Inflammatory macrophage treated with lipopolysaccharide for 1 hour (primary cell): ENCODE measurements around the gene TMEM214.

ENCODE experiments used
- DNase-seq, 2 donors: peaks; one replicate each; pipeline ENCODE4 v3.0.0-alpha.2; 2020 to 2022

The TMEM214 gene, protein sequence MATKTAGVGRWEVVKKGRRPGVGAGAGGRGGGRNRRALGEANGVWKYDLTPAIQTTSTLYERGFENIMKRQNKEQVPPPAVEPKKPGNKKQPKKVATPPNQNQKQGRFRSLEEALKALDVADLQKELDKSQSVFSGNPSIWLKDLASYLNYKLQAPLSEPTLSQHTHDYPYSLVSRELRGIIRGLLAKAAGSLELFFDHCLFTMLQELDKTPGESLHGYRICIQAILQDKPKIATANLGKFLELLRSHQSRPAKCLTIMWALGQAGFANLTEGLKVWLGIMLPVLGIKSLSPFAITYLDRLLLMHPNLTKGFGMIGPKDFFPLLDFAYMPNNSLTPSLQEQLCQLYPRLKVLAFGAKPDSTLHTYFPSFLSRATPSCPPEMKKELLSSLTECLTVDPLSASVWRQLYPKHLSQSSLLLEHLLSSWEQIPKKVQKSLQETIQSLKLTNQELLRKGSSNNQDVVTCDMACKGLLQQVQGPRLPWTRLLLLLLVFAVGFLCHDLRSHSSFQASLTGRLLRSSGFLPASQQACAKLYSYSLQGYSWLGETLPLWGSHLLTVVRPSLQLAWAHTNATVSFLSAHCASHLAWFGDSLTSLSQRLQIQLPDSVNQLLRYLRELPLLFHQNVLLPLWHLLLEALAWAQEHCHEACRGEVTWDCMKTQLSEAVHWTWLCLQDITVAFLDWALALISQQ

DNA sequence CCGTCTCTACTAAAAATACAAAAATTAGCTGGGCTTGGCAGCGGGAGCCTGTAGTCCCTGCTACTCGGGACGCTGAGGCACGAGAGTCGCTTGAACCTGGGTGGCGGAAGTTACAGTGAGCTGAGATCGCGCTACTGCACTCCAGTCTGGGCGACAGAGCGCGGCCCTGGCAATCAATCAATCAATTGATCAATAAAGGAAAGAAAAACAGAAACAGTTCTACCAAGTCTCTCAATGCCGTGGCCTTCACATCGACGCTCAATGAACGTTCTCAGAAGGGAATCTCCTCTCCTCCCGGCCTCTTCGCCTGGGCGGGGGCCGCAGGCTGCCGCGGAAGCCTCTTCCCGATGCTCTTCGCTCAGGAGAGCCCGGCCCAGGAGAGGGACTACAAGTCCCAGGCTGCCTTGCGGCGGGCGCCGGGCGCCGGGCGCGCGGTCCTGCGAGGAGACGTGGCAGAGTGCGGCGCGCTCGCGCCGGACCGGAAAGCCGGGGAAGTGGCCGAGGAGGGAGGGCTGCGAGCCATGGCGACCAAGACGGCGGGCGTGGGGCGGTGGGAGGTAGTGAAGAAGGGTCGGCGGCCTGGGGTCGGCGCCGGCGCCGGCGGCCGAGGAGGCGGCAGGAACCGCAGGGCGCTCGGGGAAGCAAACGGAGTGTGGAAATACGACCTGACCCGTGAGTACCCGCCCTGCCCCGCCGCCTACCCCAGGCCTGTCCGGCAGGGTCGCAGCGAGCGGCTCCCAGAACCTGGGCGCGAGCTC is at the start of gene TMEM214:
Gene TMEM214, plus strand, starts transcription at position 471 of the 758 bp plus-strand sequence. Its CDS starts 51 bp downstream, at position 522.
- peak; percentile 81 to 90 for DNase-seq

DNA sequence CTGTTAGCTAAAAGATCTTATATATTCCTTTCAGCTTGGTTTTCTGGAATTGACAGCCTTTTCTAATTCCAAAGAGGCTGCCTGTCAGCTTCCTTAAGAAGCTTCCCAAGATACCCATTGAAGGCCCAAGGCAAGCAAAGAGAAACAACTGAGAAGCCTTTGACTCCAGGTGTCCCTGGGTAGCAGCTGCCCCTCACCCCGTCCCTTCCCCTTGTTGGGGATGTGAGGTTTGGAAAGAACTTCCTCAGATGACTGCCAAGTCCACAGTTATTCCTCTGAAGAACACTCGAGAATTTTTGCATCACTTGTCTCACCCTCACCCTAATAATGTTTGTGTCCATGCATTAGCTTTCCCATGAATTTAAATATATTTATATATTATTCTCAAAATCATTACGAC is 49.0 kb upstream of the TMEM214 start:
- DNase-seq: no peak

DNA sequence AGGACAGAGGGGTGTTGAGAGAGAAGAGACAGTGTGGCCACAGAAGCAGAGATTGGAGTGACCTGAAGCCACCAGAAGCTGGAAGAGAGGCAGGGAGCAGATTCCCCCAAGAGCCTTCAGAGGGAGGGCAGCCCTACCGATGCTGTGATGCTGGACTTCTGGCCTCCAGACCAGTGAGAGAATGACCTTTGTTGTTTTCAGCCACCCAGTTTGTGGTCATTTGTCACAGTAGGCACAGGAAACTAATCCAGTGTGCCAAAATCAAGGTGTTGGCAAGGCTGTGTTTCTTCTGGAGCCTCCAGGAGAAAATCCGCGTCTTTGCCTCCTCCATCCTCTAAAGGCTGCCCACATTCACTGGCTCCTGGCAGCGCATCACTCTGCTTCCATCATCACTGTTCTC is 47.0 kb upstream of the TMEM214 start:
- no peak for DNase-seq

DNA sequence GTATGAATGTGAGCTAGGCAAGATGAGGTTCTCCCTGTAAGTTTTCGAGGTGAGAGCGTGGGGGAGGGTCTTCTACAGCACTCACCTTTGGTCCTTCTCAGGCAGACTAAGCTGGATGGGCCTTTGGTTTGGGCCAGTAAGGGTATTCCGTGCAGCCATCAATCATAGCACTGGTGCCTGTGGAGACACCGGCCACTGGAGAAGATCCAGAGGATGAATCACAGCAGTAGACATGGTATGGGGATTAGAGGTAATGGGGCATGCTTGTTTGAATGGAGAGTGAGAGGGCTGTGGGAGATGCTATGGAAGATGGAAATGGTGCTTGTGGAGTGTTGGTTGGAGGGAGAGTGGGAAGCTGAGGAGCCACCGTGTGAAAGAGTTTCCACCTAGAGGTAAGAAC is 46.2 kb upstream of the TMEM214 start:
- DNase-seq: no peak

DNA sequence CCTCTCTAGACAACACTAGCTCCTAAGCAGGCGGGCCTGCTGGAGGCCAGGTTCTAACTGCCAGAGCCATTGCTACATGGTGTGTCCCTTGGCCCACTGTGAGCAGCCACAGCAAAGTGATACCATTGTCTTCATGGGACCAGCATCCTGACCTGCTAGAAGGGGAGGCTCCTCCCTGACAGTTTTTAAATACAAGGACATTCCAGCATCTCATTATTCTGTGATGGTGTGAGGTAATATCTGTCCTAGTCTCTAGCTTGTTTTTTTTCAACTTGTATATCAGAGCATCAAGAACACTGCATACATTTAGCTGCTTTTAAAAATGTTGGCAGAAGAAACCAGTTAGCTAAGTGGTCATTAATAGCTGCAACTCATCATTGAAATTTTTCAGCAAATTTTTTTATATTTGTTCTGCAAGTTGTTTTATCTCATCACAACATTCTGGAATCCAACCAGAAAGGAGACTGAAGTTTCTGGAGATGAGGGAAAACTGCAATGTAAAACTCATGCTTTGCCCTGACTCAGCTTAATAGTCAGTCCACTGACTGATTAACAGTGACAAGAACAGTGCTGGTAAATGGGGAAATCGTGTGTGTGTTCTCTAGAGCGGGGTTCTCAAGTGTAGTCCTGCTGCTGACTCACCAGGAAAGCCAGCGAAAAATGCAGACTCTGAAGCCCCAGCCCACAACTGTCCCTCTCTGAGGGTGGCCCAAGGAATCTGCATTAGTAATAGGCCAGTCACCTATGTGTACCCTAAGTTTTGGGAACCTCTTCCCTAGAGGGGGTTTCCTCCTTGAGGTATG is 44.5 kb upstream of the TMEM214 start:
- DNase-seq: no peak

DNA sequence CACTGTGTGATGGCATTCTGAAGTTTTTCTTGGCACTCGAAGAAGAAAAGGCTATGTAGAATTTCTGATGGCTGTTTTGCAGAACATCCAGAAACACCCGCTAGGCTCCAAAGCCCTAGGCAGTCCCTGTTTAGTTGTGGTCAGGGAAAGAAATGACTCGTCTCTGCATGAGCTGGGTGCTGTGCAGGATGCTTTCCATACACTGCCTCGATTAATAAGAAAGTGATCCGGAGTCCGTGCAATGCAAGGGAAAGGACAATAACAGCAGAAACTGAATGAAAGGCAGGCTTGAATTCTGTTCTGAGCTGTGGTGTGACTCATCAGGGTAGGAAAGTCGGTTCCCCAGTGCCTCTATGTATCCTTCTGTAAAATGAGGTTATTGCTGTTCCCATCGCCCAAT is 43.6 kb upstream of the TMEM214 start:
- no peak for DNase-seq

DNA sequence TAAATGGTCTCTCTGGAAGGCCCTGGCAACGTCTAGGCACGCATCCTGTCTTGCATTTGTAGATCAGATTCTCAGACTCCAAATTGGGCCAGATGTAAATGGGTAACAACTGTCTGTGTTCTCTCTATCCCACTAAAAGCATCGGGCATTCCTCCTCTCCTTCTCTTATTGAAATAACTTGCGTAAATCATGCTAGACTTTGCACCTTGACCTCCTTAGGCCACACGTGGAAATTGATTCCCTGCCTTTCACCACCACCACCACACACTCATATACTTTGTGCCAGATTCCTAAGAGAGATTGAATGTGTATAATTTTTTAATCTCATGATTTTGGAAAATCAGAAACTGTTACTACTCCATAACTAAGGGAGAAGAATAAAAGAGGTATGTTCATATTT is 41.0 kb upstream of the TMEM214 start:
- DNase-seq: no peak

DNA sequence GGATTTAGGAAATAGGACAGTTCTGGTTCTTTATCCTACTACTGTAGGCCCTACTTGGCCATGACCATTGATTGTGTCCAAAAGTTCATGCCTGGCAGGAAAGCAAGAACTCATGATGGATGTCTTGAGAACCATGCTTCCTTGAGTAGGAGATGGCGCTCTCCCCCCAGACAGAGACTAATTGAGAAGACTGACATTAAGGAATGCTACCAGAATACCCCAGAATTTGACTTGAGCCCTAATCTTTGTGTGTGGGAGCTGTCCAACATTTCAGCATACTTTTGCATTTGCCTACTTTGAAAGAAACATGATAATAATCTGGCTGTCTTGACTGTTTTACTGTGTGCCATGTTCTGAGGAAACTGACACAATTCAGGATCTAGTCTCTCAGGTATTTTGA is 39.0 kb upstream of the TMEM214 start:
- no peak for DNase-seq

DNA sequence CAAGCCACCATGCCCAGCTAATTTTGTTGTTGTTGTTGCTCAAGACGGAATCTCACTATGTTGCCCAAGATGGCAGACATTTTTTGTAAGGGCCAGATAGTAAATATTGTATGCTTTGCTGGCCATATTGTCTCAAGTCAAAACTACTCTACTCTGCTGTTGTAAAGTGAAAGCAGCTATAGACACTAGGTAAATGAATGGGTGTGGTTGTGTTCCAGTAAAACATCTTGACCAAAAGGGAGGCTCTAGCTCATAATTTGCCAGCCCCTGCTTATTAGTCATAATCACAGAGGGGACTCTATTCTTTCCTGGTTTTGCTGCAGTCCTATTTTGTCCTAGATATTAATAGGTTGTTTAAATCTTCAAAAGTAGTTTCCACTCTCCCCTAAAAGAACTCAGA is 37.8 kb upstream of the TMEM214 start:
- no peak for DNase-seq

DNA sequence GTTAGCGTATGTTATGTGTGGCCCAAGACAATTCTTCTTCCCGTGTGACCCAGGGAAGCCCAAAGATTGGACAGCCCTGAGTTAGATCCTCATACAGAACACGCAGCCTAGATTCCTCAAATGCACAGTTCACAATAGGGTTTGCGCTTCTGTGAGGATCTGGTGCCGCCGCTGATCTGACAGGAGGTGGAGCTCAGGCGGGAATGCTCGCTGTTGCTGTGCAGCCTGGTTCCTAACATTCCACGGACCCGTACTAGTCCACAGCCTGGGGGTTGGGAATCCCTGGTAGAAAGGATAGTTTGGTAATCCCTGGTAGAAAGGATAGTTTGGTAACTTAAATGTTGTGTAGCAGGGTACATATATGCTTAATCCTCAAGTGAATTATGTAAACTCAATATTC is 35.4 kb upstream of the TMEM214 start:
- DNase-seq: no peak

DNA sequence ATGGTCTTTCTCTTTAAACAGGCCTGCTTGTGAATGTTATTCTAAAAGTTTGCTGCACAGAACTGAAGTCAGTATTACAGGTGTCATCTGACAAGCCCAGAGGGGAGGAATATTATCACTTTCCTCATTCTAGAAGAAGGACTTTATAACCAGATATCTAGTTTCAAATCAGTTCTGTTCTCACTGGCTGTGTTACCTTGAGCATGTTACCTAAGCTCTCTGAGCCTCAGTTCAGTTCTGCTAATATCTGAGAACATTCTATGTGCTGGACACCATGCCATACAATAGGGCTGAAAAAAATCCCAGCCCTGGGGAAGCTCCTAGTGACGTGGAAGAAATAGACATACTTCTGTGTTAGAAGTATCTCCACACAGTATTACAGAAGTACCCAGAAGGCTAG is 34.4 kb upstream of the TMEM214 start:
- no peak for DNase-seq

DNA sequence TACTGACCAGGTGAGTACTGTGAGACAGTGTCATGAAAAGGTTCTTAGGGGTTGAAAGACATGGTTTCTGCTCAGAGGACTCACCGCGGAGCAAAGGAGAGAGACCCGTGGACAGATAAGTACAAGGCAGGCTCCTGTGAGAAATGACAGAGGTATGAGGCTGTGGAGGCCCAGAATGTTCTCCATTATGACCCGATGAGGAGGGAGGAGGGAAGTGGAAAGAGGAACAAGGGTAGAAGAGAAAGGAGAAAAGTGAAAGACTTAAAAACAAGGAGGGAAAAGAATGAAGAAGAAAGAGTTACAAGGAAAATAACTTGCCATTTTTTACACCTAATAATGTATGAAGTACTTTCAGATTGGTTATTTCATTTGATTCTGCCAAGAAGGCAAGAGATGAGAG is 32.5 kb upstream of the TMEM214 start:
- DNase-seq: peak; percentile 18 to 29

DNA sequence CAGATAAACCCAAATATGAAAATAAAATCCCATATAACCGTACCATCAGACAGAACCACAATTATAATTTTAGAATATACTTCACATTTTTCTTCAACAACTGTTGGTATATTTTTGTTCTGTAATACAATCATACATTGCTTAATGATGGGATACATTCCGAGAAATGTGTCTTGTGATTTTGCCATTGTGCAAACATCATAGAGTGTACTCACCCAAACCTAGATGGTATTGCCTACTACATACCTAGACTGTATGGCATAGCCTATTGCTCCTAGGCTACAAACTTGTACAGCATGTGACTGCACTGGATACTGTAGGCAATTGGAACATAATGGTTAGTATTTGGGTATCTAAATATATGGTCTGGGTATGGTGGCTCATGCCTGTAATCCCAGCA is 31.8 kb upstream of the TMEM214 start:
- DNase-seq: peak in 1 of 2 donors; percentile 24

DNA sequence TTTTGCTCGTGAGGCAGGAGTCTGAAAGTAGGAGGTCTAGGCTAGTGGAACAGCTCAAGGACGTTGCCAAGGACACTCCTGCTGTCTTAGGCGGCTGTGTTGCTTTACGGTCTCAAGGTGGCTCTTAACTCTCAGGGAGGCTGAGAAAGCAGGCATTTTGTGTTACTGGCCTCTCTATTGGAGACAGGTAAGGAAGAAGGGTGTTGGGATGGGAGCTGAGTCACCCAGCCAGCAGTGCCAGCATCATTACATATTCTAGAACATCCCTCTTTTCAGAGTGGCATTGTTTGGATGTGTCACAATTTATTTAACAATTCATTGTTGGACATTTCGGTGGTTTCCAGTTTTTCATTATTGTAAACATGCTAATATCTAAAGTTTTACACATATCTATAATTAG is 30.8 kb upstream of the TMEM214 start:
- DNase-seq: peak; percentile 21 to 23

DNA sequence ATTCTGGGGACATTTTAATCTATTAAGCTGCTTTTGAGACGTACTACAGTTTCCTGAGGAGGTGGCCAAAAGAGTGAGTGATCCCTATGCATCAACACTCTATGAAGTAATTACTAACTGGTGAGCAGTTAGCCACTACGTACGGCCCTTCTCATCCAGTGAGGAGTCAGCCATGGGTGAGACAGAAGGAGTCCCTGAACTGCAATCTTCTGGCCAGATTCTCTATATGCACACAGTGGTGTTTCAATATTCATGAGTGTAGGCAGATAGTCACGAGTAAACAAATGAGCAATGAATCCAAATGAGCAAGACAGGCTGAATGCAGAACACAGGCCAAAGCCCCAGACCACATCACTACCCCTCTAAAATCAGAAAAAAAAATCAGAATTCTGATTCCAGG is 29.8 kb upstream of the TMEM214 start:
- DNase-seq: peak in 1 of 2 donors; percentile 57

DNA sequence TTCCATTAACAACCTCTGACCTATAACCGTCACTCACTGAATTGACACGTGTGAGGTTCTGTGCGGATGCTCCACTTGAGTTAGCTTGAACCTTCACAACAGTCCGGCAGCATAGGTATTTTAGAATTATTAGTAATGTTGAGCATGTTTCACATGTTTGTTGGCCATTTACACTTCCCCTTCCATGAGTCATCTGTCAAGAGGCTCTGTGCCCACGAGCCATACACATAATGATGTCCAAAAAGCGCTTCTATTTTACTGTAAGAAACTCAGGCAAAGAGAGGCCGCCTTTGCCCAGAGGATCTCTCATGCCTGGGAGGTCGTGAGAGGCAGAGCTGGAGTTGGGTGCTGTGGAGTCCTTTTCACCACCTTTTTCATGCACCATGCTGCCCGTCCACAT is 28.9 kb upstream of the TMEM214 start:
- peak; percentile 63 to 89 for DNase-seq

DNA sequence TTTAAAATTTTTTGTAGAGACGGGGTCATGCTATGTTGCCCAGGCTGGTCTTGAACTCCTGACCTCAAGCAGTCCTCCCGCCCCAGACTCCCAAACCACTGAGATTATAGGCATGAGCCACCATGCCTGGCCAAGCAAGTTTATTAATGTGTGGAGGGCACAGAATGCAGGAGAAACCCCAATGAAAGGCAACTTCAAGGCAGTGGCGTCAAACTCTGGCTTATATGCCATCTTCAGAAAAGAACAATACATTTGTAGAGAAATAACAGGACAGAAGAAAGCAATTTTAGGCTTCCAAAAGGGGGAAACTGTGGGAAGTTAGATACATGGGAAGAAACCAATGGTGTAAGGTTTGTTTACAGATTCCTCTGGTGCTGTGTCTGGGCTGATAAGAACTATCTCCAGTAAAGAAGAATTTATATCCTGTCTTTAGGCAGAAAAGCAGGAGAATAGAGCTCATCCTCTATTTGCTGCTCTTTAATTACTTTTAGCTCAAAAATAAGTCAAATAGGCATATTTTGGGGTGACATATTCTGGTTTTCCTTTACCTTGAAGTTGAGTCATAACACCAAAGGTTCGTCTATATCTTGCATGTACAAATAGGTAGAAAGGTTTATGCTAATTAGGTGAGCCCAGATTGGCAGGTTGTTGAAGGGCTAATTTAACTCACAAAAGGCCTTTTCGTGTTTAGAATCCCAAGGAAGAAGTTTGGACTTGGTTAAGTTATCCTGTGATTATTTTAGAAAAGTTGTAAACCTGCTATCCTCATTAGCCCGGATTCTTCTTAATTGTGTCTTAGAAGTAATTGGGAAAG is 26.0 kb upstream of the TMEM214 start:
- DNase-seq: no peak

DNA sequence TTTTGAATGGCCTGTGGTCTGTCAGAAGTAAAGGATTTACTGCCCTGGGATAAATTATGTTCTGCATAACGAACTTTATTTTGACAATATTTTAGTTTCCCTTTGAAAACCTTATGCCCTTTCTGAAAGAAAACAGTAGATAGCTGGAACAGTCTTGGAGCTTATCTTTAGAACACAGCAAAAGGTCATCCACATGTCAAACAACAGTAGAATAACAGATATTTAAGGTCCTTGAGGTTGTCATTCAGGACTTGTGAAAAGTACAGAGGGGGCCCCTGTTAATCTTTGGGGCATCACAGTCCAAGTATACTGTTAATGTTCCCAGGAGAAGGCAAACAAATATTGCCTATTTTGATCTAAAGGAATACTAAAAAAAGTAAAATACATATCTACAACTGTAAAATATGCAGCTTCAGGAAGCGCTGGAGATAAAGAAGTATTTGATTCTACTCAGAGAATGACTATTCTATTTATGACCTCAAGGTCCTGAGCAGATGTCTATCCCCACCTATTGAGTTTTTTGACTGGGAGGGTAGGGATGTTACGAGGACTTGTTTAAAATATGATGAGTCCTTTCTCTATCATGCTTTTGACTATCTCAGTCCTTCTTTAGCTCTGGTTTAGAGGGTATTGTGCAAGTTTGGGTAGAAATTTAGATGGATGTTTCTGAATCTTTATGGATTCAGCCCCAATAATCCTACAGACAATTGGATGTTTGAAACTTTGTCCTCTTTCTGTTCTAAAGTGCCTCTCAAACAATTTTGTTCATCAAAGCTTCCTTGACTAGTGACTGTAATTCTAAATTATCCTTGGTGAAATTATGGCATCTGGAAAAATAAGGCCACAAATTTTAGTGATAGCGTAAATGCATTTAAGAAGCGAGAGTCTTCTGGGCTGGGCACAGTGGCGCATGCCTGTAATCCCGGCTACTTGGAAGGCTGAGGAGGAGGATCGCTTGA is 25.1 kb upstream of the TMEM214 start:
- no peak for DNase-seq

DNA sequence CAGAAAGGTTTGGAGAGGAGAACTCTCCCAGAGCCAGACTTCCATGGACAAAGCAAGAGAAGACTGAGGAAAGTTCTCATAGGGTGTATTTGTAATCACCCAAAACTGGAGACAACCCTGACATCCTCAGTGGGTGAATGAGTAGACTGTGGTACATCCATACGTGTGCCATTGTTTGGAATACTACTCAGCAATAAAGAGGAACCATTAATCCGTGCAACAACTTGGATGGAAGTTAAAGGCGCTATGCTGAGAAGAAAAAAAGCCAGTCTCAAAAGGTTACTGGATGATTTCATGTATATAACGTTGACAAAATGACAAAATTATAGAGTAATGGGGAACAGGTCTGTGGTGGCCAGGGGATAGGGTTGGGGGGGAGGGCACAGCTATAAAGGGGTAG is 24.1 kb upstream of the TMEM214 start:
- DNase-seq: no peak

DNA sequence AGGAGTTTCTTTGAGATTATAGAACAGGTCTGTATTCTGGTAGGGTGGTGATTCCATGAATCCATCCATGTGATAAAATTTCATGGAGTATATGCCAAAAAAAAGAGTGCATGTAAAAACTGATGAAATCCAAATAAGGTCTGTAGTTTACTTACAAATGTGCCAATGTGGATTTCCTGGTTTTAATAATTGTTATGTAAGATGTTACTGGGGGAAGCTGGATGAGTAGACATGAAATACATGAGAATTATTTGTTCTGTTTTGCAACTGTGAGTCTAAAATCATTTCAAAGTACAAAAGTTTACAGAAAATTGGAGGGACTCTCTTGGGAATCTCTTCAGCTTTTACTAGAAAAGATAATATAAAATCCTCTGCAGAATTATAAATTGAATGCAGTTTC is 23.7 kb upstream of the TMEM214 start:
- peak; percentile 41 to 48 for DNase-seq

DNA sequence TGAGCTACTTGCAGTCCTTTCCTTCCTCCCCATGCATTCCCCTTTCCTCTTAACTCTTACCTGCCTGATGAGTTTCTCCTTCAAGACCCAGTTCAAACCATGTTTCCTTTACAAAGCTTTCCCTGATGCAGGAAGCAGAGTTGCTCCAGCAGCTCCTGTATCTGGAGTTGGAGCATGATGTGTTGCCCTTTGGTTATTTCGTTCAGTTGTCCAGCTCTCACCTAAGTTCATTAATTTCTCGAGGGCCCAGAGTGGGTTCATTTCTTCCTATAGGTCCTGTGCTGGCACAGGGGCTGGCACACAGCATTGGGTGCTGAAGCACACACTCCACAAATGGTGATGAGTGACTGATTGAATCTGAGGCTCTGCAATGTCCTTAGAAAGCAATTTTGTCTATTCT is 23.0 kb upstream of the TMEM214 start:
- DNase-seq: no peak
